LNCaP clone FGC (cell line): ENCODE data around the gene GRB10.

ENCODE experiments used
- DNase-seq: peaks from one replicate; pipeline ENCODE4 v3.0.0-alpha.2; 2011; ENCODE audit warnings: low read depth
- H3K4me3 ChIP-seq: 2 replicates; pipeline ENCODE4 v1.5.1; 2011; ENCODE audit warnings: mild to moderate bottlenecking, low read depth, low read length, control low read depth
- TF ChIP-seq, protein P1 (sequence below): IDR thresholded peaks from 2 replicates; pipeline ENCODE4 v1.5.1; 2012; ENCODE audit warnings: mild to moderate bottlenecking; ENCODE audit not compliant: control insufficient read depth, insufficient read depth; ENCODE audit errors: extremely low read depth

The GRB10 gene

DNA sequence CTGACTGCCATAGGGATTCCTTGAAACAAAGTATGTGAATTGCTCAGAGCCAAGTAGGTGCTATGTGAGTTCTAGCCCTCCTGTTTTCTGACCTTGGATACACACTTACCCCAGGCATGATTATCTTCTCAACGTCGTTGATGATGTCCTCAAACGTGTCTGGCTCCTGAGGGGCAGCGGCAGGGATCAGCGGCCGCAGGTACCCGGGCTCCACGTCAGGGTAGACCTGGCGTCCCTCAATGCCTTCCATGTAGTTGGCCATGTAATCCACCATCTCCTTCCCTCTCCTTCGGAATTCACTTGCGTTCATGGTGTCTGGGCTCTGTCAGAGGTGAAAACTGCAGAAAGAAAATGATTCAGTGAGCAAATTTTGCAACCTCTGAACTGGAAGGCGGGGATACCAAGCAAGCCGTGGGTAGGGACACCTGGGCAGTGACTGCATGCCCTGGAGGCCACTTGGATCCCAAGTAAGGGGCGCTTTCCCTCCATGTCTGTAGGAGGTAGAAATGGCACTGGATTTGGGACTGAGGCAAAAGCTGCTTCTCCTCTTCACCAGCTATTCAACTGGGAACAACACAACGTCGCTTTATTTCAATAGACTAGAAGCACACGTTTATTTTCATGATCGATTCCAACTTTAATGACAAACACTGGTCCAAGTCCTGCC is 238.8 kb downstream of the GRB10 start:
- DNase-seq, result no peak
- TF ChIP-seq, protein P1, sequence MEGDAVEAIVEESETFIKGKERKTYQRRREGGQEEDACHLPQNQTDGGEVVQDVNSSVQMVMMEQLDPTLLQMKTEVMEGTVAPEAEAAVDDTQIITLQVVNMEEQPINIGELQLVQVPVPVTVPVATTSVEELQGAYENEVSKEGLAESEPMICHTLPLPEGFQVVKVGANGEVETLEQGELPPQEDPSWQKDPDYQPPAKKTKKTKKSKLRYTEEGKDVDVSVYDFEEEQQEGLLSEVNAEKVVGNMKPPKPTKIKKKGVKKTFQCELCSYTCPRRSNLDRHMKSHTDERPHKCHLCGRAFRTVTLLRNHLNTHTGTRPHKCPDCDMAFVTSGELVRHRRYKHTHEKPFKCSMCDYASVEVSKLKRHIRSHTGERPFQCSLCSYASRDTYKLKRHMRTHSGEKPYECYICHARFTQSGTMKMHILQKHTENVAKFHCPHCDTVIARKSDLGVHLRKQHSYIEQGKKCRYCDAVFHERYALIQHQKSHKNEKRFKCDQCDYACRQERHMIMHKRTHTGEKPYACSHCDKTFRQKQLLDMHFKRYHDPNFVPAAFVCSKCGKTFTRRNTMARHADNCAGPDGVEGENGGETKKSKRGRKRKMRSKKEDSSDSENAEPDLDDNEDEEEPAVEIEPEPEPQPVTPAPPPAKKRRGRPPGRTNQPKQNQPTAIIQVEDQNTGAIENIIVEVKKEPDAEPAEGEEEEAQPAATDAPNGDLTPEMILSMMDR, result no peak
- H3K4me3 ChIP-seq, result no peak overlapping the region

DNA sequence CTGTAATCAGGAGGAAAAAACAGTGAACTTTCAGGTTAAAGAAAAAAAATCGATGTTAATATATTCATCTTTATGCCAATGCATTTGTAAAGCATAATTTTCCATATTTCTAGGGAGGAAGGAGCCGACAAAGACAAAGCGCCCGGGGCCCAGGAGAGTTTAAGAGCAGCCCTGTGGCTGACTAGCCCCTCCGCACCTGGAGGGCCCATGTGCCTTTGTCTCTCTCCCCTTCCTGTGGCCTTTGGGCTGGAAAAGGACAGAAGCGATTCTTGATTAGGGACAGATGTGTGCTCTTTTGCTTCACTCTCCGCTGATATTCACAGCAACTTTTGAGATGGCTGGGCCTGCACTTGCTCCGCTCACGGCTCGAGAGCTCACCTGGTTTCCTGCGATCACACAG is 240.6 kb downstream of the GRB10 start:
- no peak overlapping the region for H3K4me3 ChIP-seq
- DNase-seq, result no peak
- TF ChIP-seq, protein P1, result no peak

DNA sequence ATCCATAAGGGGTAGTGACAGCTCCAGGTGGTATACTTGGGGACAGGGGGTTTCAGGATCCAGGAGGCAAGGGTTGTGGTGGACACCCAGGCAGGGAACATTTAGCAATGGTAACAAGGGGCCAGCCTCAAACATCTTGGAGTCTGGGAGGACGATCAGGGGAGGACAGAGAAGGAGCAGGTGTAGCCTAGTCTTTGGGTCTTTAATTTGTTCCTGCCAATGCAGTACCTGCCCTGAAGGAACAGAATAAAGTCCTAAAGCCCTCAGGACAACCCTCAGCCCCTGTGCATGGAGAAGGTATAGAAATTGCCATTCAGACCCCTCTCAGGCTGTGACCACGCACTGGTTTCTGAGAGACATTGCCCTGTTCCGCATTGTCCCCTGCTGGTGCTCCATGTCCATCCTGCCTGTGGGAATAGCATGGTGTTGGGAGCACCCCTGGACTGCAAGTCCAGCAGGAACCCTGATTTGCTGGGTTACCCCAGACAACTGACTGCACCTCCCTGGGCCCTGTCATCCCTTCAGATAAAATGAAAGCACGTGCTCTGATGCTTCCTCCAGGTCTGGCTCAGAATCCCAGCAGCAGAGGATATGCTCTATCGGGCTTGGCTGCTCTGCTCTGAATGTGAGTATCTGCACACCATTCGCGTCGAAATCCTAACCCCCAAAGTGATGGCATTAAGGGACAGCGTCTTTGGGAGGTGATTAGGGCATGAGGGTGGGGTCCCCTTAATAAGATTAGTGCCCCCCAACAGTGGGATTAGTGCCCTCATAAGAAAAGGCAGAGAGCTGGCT is 241.7 kb downstream of the GRB10 start:
- no peak overlapping the region for H3K4me3 ChIP-seq
- DNase-seq, result no peak
- TF ChIP-seq, protein P1, result no peak
